ENCODE data around the gene NECTIN2.
A peak's percentile ranks its signal among the peaks of the same experiment; 100 is the strongest.
"Not testable (repeated sequence)": the region's sequence is repeated elsewhere in the genome, so short reads cannot be mapped to it uniquely, and the experiment has no call there.

NECTIN2 gene

DNA sequence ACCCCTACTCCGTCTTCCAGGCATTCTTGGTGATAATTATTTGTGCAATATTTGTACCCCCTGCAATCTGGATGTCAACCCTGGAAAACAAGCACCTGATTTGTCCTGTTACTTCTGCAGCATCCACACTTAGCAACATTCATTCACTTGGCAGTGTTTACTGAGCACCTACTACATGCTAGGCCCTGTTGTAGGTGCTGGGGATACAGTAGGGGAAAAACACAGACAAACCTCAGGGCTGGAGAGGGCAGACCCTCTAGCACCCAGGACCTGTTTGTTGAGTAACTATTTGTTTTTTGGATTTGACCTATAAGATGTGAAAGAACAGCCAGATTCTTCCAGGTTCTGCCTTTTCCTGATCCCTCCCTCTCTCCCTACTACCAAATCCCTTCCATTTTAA is 9.5 kb downstream of the NECTIN2 start:
- no peak for DNase-seq

DNA sequence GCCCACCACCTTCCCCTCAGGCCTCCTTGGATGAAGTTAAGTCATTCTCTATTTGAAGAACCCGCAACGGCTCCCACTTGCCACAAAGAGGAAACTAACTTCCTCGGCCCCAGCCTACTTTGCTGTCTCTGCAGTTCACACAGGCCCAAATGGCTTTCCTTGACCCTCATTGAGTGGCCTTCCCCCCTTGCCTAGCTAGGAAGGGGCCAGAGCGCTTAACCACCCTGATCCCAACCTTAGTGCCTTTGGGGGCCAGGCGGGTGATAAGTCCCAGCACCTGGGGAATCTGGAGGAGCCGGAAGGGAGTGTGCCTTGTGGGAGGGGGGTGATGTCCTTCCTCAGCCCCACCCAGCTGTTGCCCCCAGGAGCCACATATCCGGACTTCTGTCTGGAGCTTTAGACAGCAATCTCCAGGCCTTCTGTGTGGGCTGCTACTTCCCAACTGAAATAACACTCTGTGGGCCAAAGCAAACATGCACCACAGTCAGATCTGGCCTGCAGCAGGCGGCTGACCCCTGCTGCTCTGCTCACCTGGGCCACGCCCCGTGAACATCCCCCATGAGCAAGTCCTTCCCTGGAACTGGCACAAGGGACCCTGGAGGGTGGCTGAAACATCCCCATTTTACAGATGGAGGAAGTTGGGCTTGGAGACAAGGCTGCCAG is 10.5 kb downstream of the NECTIN2 start:
- peak; percentile 86 for DNase-seq

DNA sequence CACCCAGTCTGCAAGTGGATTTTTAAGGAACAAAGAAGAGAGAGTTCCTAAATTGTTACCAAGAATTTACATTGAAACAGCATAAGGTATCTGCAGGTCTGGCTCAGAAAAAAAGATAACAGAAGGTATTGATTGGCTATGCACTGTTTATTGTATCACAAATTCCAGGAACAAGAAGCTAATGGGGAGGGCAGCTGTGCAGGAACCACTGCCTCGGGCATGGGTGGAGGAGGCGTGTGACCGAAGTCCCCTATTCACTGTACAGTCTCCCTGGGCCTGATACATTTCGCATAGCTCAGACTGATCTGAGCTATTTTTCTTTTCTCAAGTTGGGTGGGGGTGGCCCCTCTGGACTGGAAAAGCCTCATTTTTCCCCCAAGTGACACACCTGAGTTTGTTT is 11.7 kb downstream of the NECTIN2 start:
- DNase-seq = no peak

DNA sequence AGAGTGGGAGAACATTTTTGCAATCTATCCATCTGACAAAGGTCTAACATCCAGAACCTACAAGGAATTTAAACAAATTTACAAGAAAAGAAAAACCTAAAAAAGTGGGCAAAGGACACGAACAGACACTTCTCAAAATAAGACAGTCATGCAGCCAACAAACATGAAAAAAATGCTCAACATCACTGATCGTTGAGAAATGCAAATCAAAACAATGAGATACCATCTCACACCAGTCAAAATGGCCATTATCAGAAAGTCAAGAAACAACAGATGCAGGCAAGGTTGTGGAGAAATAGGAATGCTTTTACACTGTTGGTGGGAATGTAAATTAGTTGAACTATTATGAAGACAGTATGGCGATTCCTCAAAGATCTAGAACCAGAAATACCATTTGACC is 15.5 kb downstream of the NECTIN2 start:
- DNase-seq = not testable (repeated sequence)

DNA sequence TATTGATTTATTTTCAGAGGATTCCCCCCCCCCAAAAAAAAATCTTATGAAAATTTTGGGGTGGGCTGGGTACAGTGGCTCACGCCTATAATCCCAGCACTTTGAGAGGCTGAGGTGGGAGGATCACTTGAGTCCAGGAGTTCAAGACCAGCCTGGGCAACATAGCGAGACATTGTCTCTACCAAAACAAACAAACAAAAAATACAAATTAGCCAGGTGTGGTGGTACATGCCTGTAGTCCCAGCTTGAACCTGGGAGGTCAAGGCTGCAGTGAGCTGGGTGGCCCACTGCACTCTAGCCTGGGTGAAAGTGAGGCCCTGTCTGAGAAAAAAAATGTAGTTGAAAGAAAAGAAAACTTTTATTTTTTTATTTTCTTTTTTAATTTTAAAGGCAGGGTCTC is 17.9 kb downstream of the NECTIN2 start:
- no peak for DNase-seq

DNA sequence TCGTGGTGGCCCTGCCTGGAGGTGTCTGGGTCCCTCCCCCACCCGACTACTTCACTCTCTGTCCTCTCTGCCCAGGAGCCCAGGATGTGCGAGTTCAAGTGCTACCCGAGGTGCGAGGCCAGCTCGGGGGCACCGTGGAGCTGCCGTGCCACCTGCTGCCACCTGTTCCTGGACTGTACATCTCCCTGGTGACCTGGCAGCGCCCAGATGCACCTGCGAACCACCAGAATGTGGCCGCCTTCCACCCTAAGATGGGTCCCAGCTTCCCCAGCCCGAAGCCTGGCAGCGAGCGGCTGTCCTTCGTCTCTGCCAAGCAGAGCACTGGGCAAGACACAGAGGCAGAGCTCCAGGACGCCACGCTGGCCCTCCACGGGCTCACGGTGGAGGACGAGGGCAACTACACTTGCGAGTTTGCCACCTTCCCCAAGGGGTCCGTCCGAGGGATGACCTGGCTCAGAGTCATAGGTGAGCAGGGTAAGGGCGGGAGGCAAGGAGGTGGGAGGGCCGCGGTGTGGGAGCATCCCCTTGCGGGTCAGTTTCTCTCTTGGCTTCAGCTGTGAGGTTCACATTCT is 19.2 kb downstream of the NECTIN2 start:
- DNase-seq = no peak

DNA sequence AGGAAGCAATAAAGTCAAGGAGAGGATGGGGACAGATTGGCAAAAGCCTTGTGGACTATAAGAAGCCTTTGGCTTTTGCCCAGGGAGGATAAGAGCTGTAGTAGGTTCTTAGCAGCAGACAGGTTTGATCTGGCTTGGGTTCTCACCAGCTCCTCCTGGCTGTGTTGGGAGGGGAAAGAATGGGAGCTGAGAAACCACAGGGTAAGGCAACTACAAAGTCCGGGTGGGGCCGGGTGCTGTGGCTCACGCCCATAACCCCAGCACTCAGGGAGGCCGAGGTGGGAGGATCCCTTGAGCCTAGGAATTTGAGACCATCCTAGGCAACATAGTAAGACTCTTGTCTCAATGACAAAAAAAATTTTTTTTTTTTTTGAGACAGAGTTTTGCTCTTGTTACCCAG is 20.6 kb downstream of the NECTIN2 start:
- no peak for DNase-seq

DNA sequence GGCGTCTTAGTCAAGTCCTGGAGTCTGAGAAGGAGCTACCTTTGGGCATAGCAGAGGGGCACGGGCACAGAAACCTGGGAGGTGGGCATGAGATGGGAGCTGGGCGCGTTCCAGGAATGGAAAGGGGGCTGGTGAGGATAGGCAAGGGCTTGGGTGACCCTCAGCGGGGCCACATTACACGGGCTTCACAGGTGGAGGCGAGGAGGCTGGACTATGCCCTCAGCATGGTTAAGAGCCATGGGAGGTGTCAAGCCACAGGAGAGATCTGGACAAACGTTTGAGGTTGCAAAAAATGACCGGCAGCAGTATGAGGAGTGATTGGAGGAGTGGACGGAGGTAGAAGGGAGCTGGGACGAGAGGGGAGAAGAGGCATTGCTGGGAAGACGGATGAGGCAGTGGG is 21.5 kb downstream of the NECTIN2 start:
- no peak for DNase-seq

DNA sequence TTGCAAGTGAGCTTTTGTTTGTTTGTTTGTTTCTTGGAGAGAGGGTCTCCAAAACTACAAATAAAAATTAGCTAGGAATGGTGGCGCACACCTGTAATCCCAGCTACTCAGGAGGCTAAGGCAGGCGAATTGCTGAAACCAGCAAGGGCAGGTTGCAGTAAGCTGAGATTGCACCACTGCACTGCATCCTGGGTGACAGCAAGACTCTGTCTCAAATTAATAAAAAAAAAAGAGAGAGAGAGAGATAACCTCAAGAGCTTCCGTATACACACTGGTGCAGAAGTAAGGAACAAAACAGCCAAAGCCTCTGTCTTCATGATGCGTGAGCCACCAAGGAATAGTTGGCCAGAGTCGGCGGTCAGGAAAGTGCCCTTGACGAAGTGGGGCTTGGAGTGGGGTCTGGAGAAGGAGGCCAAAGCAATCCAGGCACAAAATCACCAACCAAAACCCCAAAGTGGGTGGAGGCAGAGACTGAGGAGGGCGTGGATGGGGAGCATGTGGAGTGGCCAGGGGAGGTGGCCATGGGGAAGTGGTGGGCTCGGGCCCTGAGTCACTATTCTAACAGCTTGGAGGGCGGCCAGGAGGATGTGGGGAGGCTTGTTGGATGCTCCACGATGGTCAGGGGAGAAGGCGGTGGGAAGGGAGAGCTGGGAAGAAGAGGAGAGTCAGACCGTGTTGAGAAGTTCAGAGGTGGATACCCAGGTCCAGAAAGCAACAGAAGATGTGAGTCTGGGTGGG is 23.8 kb downstream of the NECTIN2 start:
- DNase-seq = peak; percentile 65

DNA sequence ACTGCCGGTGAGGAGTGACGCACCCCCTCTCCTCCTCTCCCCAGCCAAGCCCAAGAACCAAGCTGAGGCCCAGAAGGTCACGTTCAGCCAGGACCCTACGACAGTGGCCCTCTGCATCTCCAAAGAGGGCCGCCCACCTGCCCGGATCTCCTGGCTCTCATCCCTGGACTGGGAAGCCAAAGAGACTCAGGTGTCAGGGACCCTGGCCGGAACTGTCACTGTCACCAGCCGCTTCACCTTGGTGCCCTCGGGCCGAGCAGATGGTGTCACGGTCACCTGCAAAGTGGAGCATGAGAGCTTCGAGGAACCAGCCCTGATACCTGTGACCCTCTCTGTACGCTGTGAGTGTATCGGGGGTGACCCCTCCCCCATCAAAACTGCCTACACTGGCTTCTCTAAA is 25.7 kb downstream of the NECTIN2 start:
- no peak for DNase-seq

DNA sequence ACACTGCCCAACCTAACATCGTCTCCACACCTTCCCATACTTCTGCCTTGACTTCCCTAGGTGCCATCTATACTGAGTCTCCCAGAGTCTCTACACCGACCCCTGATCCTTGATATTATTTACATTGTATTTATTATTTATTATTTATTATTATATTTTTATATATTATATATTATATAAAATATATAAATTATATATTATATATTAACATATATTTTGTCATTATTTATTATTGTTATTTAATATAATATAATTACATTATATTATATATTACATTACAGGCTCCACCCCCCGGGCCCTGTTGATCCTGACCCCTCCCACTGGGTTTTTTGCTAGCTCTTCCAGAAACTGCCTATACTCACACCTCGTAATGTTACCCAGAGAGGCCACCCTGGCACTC is 26.6 kb downstream of the NECTIN2 start:
- no peak for DNase-seq

DNA sequence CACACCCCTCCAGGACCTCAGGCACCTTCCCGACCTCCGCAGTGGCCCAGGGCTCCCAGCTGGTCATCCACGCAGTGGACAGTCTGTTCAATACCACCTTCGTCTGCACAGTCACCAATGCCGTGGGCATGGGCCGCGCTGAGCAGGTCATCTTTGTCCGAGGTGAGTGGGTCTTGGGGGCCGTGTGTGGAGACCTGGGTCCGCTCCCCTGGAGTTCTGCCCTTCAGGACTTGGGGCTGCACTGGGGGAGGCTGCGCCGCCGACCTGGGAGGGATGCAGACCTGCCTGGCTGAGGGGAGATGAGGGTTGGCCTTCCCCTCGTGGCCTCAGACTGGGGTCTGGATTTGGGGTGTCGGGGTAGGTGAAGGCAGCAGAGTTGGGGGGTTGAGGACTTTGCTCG is 28.2 kb downstream of the NECTIN2 start:
- DNase-seq = no peak

DNA sequence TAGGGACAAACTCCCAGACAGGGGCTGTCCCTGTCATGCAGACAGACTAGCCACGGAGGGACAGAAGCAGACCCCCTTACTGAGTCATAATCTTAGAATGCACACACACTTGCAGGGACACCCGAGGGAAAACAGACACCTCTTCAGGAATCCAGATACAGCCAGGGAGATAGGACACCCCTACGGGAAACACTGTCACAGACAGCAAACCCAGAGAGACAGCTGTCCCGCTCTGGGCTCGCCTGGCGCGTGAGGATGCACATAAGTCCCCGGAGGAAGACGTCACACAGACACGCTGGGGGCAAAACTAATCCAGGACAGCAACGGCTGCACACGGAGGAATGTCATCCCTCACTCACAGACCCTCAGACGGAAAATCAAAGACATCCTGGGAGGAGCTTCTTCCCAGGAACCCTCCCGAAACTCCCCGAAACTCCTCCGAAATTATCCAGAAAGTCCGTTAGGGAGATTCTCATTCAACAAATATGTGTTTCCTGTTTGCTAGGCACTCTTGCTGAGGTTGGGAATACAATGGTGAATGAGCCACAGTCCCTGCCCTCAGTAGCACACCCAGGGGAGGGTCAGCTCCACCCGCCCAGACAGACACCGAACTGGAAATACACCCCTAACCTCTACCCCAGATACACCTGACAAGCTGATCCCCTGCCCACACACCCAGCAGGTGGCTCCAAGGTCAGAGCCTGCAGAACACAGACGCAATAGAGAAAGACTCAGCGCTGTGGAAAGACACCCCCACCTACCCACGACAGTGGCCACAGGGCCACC is 29.8 kb downstream of the NECTIN2 start:
- no peak for DNase-seq

DNA sequence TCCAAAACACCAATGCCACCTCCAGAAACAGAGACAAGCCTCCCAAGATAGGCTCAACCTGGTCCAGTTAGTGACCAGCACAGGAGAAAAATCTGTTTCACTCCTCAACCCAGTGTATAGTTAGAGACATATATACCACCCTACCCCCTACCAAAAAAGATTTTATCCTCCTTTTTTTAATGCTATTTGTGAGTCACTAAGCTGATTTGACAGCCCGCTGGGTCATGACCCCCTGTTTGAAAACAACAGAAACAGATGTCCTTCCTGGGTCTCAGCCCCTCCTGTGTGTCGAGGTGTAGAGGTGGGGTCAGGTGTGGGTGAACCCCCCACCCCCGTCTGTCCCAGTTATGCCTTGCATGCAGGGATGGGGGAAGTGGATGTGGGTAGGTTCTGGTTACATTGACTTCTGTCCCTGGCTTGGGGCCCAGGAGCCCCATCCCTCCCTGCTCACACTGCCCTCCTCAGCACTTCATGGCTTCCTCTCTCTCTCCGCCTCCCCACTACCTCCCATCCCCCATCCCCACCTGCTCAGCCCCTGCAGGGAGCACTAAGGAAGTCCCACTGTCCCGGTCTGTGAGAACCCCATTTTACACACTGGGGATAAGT is 30.9 kb downstream of the NECTIN2 start:
- no peak for DNase-seq

DNA sequence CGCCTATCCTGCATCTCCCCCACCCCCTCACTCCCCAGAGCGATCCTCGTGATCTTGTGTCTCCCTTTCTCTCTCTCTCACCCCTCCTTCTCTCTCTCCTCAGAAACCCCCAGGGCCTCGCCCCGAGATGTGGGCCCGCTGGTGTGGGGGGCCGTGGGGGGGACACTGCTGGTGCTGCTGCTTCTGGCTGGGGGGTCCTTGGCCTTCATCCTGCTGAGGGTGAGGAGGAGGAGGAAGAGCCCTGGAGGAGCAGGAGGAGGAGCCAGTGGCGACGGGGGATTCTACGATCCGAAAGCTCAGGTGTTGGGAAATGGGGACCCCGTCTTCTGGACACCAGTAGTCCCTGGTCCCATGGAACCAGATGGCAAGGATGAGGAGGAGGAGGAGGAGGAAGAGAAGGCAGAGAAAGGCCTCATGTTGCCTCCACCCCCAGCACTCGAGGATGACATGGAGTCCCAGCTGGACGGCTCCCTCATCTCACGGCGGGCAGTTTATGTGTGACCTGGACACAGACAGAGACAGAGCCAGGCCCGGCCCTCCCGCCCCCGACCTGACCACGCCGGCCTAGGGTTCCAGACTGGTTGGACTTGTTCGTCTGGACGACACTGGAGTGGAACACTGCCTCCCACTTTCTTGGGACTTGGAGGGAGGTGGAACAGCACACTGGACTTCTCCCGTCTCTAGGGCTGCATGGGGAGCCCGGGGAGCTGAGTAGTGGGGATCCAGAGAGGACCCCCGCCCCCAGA is 32.2 kb downstream of the NECTIN2 start:
- no peak for DNase-seq

DNA sequence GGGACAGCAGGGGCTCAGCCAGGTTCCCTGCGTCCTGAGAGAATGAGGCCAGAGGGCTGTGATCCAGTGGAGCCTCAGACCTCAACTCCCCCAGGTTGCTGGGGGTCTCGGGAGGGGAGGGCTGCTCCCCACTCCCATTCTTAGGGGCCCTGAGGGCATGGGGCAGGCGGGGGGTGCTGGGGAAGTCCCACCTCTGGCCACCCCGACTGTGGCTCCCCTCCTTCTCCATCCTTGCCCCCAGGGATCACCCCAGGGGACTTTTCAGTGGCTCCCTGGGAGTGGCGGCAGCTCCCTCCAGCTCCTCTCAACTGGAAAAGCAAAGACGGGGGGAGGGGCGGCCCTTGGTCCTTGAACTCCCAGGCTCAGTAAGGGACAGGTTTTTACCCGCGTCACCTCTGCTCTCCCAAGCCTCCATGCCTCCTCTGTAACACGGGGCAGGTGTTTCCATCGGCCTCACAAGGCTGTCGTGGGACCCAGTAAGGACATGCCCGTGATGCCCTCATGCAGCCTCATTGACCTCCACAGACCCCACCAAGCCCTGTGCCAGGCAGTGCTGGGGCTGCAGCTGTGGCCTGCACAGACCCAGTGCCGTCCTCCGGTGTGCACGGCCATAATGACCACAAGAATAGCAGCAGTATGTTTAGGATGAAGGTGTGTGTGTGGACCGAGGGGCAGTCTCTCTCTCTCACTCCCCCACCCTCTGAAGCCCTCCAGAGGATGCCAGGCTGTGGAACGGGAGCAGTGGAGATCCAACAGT is 33.4 kb downstream of the NECTIN2 start:
- no peak for DNase-seq

DNA sequence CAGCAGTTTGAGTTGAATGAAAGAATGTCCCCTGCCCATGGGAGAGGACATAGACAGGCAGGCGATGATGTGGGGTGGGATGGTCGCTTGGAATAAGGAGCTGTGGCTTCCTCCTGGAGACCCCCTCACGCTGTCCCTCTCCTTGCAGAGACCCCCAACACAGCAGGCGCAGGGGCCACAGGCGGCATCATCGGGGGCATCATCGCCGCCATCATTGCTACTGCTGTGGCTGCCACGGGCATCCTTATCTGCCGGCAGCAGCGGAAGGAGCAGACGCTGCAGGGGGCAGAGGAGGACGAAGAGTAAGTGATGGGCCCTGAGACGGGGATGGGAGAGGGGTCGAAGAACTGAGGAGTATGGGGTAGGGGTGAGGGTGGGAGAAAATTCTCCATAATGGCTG is 36.0 kb downstream of the NECTIN2 start:
- no peak for DNase-seq

DNA sequence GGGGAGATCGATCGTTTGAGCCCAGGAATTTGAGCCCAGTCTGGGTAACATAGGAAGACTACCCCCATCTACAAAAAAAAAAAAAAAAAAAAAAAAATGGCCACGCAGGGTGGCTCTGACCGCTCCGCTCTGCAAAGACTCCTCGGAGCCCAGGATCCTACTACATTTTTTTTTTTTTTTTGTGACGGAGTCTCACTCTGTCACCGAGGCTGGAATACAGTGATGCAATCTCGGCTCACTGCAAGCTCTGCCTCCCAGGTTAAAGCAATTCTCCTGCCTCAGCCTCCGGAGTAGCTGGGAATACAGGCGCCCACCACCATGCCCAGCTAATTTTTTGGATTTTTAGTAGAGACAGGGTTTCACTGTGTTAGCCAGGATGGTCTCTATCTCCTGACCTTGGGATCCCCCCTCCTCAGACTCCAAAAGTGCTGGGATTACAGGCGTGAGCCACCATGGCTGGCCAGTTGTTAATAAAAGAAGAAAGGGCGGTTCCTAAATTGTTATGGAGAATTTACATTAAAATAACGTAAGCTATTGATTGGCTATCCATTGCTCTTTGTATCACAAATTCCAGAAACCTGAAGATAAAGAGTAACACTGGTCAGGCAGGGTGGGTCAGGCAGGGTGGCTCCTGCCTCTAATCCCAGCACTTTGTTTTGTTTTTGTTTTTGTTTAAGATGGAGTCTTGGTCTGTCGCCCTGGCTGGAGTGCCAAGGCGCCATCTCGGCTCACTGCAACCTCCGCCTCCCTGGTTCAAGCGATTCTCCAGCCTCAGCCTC is 36.7 kb downstream of the NECTIN2 start:
- not testable (repeated sequence) for DNase-seq

DNA sequence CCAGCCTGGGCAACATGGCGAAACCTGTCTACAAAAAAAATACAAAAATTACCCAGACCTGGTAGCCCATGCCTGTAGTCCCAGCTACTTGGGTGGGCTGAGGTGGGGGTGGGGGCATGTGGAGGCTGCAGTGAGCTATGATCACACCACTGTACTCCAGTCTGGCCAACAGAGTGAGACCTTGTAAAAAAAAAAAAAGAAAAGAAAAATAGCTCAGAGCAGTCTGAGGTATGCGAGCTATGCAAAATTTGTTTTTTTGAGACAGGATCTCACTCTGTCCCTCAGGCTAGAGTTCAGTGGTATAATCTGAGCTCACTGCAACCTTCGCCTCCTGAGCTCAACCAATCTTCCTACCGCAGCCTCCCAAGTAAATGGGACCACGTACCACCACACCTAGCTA is 37.8 kb downstream of the NECTIN2 start:
- DNase-seq = no peak

DNA sequence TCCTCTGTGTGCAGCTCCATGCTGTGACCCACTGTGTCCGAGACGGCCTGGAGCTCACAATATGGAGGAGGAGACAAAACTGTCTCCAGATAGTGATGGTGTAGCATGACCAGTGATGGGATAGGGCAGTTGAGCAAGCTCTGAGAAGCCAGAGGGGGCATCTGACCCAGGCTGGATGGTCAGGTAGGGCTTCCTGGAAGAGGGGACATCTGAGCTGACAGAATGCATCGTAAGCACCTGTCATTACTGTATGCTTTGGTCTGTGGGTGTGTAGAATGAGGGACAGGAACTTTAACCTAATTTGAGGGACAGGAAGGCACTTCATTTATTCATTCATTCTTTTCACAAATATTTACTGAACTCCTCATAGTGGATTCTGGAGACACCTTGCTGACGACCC is 38.5 kb downstream of the NECTIN2 start:
- DNase-seq = no peak

DNA sequence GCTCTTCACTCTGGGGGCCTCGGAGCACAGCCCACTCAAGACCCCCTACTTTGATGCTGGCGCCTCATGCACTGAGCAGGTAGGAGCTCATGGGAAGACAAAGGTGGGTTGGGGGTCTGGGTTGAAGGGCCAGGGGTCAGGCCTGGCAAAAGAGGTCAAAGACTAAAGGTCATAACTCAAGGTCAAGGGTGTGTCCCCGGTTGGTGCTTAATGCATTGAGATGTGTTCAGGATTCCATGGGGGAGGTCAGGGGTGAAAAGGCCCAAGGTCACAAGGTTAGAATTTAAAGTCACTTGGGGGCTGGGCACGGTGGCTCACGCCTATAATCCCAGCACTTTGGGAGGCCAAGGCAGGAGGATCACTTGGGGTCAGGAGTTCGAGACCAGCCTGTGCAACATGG is 40.0 kb downstream of the NECTIN2 start:
- DNase-seq = no peak
